Measurements from ENCODE around the gene KCNQ1. TPM values are rescaled to one million over a fixed set of nuclear protein-coding genes. Genes with fewer than 3 reads are reported as not detected.

Gene KCNQ1
- total RNA-seq, 1 donor from 2014 or later, result 0.86 TPM

- Mint-ChIP-seq H3K27me3 (ENCODE audit: low read depth) (no peaks in the 10 kb centered on the region), H3K27ac (ENCODE audit: unreplicated experiment) (no peak overlapping the region), H3K9me3 (peaks cover 16% of the 10 kb centered on the region), H3K4me1 (peaks cover 6% of the 10 kb centered on the region), H3K4me3 (no peak overlapping the region), H3K36me3 (ENCODE audit: low read depth) (peaks cover 36% of the 10 kb centered on the region)
- DNase-seq (ENCODE audit: low read depth, low spot score), result no peak
- no peak for TF ChIP-seq CTCF (conservative IDR thresholded peaks at IDR 0.05)
Measured at GRCh38 chr11:2661173-2662023, 216.6 kb downstream of the KCNQ1 start.

DNA sequence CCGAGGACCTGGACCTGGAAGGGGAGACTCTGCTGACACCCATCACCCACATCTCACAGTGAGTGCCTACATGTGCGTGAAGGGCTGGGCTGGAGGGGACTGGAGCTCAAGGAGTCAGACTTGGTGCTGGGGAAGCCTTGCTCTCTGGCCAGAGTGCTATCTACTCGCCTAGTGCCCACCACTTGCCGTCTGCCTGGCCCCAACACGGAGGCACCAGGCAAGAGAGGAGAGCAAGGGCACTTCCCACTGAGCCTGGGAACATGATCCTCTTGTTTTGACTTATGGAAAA is 217.2 kb downstream of the KCNQ1 start:
- Mint-ChIP-seq H3K36me3 (ENCODE audit: low read depth) (peaks cover 35% of the 10 kb centered on the region), H3K27me3 (ENCODE audit: low read depth) (no peaks in the 10 kb centered on the region), H3K4me1 (peaks cover 6% of the 10 kb centered on the region), H3K27ac (ENCODE audit: unreplicated experiment) (no peak overlapping the region), H3K9me3 (peaks cover 16% of the 10 kb centered on the region), H3K4me3 (no peak overlapping the region)
- no peak for TF ChIP-seq CTCF (conservative IDR thresholded peaks at IDR 0.05)
- no peak for DNase-seq (ENCODE audit: low read depth, low spot score)

GRCh38 chr11:2662430-2663299 is 217.9 kb downstream of the KCNQ1 start:
- Mint-ChIP-seq H3K36me3 (ENCODE audit: low read depth) (peaks cover 31% of the 10 kb centered on the region), H3K4me3 (peak overlapping the region; percentile 51), H3K4me1 (peaks cover 6% of the 10 kb centered on the region), H3K27me3 (ENCODE audit: low read depth) (no peaks in the 10 kb centered on the region), H3K27ac (ENCODE audit: unreplicated experiment) (peak overlapping the region; percentile 81), H3K9me3 (peaks cover 16% of the 10 kb centered on the region)
- no peak for DNase-seq (ENCODE audit: low read depth, low spot score)
- no peak for TF ChIP-seq CTCF (conservative IDR thresholded peaks at IDR 0.05)

DNA sequence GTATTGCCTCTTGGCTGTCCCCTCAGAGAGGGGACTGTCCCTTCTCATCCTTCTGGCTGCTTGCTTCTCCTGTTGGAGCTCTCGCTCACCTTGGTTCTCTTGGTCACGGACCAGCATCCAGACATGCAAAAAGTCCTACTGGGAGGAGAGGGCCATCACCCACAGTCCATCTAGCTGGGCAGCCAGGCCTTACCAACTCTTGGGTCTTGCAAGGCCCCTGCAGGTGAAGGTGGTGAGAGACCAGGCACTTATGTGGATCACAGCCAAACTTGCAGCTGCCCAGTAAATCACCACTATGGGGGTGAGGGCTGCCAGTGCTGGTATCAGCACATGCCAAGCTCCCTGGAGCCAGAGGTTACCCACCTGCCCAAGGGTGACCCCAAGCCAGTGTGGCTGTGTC is 218.7 kb downstream of the KCNQ1 start:
- no peak overlapping the region for H3K27ac Mint-ChIP-seq (ENCODE audit: unreplicated experiment)
- peaks cover 16% of the 10 kb centered on the region for H3K9me3 Mint-ChIP-seq
- no peaks in the 10 kb centered on the region for H3K27me3 Mint-ChIP-seq (ENCODE audit: low read depth)
- DNase-seq (ENCODE audit: low read depth, low spot score), result no peak
- peaks cover 31% of the 10 kb centered on the region for H3K36me3 Mint-ChIP-seq (ENCODE audit: low read depth)
- H3K4me3 Mint-ChIP-seq, result no peak overlapping the region
- H3K4me1 Mint-ChIP-seq, result peaks cover 6% of the 10 kb centered on the region
- no peak for TF ChIP-seq CTCF (conservative IDR thresholded peaks at IDR 0.05)

- peaks cover 6% of the 10 kb centered on the region for H3K4me1 Mint-ChIP-seq
- H3K36me3 Mint-ChIP-seq (ENCODE audit: low read depth), result peaks cover 28% of the 10 kb centered on the region
Measured at GRCh38 chr11:2663915-2664314, 219.1 kb downstream of the KCNQ1 start.

More at GRCh38 chr11:2663915-2664314, 219.1 kb downstream of the KCNQ1 start:
- Mint-ChIP-seq H3K27ac (ENCODE audit: unreplicated experiment) (no peak overlapping the region), H3K27me3 (ENCODE audit: low read depth) (no peaks in the 10 kb centered on the region), H3K9me3 (peaks cover 13% of the 10 kb centered on the region), H3K4me3 (no peak overlapping the region)
- DNase-seq (ENCODE audit: low read depth, low spot score), result no peak
- TF ChIP-seq CTCF (conservative IDR thresholded peaks at IDR 0.05), result no peak
